Spleen (tissue), 13 donors: ENCODE measurements around the gene CERS3. TPM values are rescaled to one million over a fixed set of nuclear protein-coding genes. Genes with fewer than 3 reads are reported as not detected.

Experiments used
- DNase-seq: peaks from one replicate; pipeline ENCODE4 v3.0.0-alpha.2; 2020
- H3K27ac ChIP-seq, 8 donors: fragments of 200-600 bp; sonication (generic) in 7 of 8; 1 replicate in 4 of 8; 2 replicates in 4 of 8; pipeline versions ENCODE4 v1.5.0 to v1.8.0; 2016 to 2021; ENCODE audit warnings: inconsistent platforms in 4 of 8, mild to moderate bottlenecking in 4 of 8, moderate library complexity in 1 of 8
- H3K27me3 ChIP-seq, 7 donors: fragments of 200-600 bp; sonication (generic) in 6 of 7; replicated peaks in 1 of 7; 1 replicate in 4 of 7; 2 replicates in 3 of 7; pipeline versions ENCODE4 v1.5.0 to v1.8.0; 2016 to 2021; ENCODE audit warnings: inconsistent platforms in 3 of 7, mild to moderate bottlenecking in 1 of 7
- H3K36me3 ChIP-seq, 6 donors: fragments of 200-600 bp; sonication (generic) in 5 of 6; 1 replicate in 4 of 6; 2 replicates in 2 of 6; pipeline versions ENCODE4 v1.5.0 to v1.8.0; 2016 to 2021; ENCODE audit warnings: inconsistent platforms in 2 of 6
- H3K4me1 ChIP-seq, 6 donors: fragments of 200-600 bp; sonication (generic) in 5 of 6; 1 replicate in 3 of 6; 2 replicates in 3 of 6; pipeline versions ENCODE4 v1.5.0 to v1.8.0; 2016 to 2021; ENCODE audit warnings: inconsistent platforms in 3 of 6
- H3K4me3 ChIP-seq, 8 donors: fragments of 200-600 bp; sonication (generic) in 7 of 8; 1 replicate in 4 of 8; 2 replicates in 4 of 8; pipeline versions ENCODE4 v1.5.0 to v1.8.0; 2016 to 2021; ENCODE audit warnings: inconsistent platforms in 4 of 8, mild to moderate bottlenecking in 4 of 8, moderate library complexity in 2 of 8
- H3K9me3 ChIP-seq, 8 donors: fragments of 200-600 bp; sonication (generic) in 7 of 8; 1 replicate in 4 of 8; 2 replicates in 4 of 8; pipeline versions ENCODE4 v1.5.0 to v1.8.0; 2016 to 2021; ENCODE audit warnings: inconsistent platforms in 4 of 8
- POLR2A ChIP-seq, 3 donors: fragments of 450-650 bp; IDR thresholded peaks; one replicate each; pipeline ENCODE4 v1.5.1; 2017; ENCODE audit warnings: antibody characterized with exemption in 3 of 3, mild to moderate bottlenecking in 1 of 3
- POLR2AphosphoS5 ChIP-seq, 3 donors: sonication (generic); formaldehyde crosslinking; IDR thresholded peaks; one replicate each; pipeline ENCODE4 v1.5.1; 2017; ENCODE audit warnings: antibody characterized with exemption in 3 of 3
- WGBS, 5 donors: extraction: QIAGEN DNeasy Blood & Tissue Kit in 3 of 5; methylation state at CpG; one replicate each; pipeline versions ENCODE4 v1.1.5 to v1.1.7; 2013 to 2018; 5-methylcytosine and 5-hydroxymethylcytosine counted together
- intact Hi-C: fragments of 100-400 bp; cut with DNase I; formaldehyde crosslinking; loops from one replicate; pipeline ENCODE4 v1.15.0; 2023; ENCODE audit warnings: low total_unique reads
- long read RNA-seq, 2 donors: transcript quantifications; one replicate each; lab custom pipeline, GENCODE V29; 2026
- polyA plus RNA-seq, 3 donors: library from polyadenylated mRNA; stranded (reverse); fragments of 200-250 nt; gene quantifications; one replicate each; pipeline ENCODE4 v1.2.1, GENCODE V29; 2013
- total RNA-seq, 7 donors: library from RNA; depleted of rRNA in 3 of 7; stranded (reverse); fragments of >200 nt in 3 of 7; fragmentation: NEBNext Ultra II Directional in 4 of 7; extraction: Animal tissue kit (Norgen Biotek cat#: 25700) in 4 of 7; gene quantifications; one replicate each; pipeline versions ENCODE4 v1.1.0 to v1.2.1, GENCODE V29; 2016 to 2021
- TF ChIP-seq, protein P1 (sequence below), 11 experiments: fragments of 200-600 bp in 7 of 11; fragments of 450-650 bp in 4 of 11; sonication (generic) in 4 of 11; IDR thresholded peaks in 8 of 11; conservative IDR thresholded peaks in 3 of 11; 1 replicate in 7 of 11; 2 replicates in 4 of 11; pipeline versions ENCODE4 v1.4.0 to v1.8.0; 2016 to 2021; ENCODE audit warnings: antibody characterized with exemption in 11 of 11, inconsistent platforms in 4 of 11, mild to moderate bottlenecking in 1 of 11
- donor health status: healthy with polysubstance abuse.
- donor health status: DM: no; HTN: no; CAD: no; lungs with moderate emphysema.
- donor health status: DM: no; HTN: no; CAD: no.
- donor health status: Bipolar disorder and iron deficiency.
- donor health status: healthy.
- donor health status: DM: no; HTN: no; CAD: no.
- donor health status: DM: yes; HTN: yes; CAD: no.

CERS3 gene
- total RNA-seq (under 1 TPM in 3 of 7 donors, not detected in 4; 0.37 to 0.41 (median 0.40) TPM), polyA plus RNA-seq (under 1 TPM; 0.04 to 0.09 (median 0.06) TPM)
- long read RNA-seq, donor 1, result 0 reads
- long read RNA-seq, donor 2, result 0 reads

DNA sequence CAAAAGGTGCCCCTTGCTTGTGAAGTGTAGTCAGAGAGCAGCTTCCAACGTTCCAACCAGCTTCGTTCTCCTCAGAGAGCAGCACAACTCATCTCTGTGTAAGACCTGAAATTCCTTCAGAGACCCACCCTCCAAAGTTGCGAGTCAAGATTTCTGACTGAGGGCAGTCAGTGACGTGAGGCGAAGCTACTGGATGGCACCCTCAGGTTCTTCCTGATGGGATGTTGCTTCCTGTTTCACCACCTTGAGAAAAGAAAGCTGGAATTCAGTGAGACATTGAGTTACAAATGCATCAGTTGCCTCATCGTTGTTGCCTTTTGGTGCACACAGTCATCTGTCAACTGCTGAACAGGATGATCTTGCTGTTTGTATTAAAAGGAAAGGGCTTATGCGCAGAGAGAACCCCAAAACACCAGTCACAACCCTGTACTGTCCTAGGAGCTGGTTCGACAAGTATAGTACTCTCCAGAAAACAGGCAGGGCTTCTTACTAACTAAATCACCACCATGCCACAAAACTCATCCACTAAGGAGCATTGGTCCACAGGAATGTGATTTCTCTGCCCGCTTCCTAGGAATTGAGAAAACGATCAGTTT lies at the start of gene CERS3:
TSS of gene CERS3 (minus strand) at position 118 of the 596 bp plus-strand sequence. CDS start 27,101 bp downstream, outside the sequence.
- Histone ChIP-seq H3K36me3 (no peaks in the 10 kb centered on the region), H3K9me3 (no peaks in the 10 kb centered on the region), H3K27ac (no peak within 1 kb of the TSS), H3K4me3 (no peak within 1 kb of the TSS), H3K27me3 (peaks cover 0 to 6% (median 0%) of the 10 kb centered on the region in 7 donors), H3K4me1 (peaks cover 0 to 11% (median 5%) of the 10 kb centered on the region in 6 donors)
- TF ChIP-seq, protein P1, sequence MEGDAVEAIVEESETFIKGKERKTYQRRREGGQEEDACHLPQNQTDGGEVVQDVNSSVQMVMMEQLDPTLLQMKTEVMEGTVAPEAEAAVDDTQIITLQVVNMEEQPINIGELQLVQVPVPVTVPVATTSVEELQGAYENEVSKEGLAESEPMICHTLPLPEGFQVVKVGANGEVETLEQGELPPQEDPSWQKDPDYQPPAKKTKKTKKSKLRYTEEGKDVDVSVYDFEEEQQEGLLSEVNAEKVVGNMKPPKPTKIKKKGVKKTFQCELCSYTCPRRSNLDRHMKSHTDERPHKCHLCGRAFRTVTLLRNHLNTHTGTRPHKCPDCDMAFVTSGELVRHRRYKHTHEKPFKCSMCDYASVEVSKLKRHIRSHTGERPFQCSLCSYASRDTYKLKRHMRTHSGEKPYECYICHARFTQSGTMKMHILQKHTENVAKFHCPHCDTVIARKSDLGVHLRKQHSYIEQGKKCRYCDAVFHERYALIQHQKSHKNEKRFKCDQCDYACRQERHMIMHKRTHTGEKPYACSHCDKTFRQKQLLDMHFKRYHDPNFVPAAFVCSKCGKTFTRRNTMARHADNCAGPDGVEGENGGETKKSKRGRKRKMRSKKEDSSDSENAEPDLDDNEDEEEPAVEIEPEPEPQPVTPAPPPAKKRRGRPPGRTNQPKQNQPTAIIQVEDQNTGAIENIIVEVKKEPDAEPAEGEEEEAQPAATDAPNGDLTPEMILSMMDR (IDR thresholded peaks at IDR 0.05 in 8 of 11, conservative IDR thresholded peaks at IDR 0.05 in 3 of 11), result no peak
- TF ChIP-seq POLR2AphosphoS5 (IDR thresholded peaks at IDR 0.05), result no peak
- TF ChIP-seq POLR2A (IDR thresholded peaks at IDR 0.05), result no peak
- no peak for DNase-seq
- WGBS, 5 donors, result 86 to 89% (median 89%) methylated on average over 10 of the region's 10 CpGs
- intact Hi-C loops, result no loop called here

DNA sequence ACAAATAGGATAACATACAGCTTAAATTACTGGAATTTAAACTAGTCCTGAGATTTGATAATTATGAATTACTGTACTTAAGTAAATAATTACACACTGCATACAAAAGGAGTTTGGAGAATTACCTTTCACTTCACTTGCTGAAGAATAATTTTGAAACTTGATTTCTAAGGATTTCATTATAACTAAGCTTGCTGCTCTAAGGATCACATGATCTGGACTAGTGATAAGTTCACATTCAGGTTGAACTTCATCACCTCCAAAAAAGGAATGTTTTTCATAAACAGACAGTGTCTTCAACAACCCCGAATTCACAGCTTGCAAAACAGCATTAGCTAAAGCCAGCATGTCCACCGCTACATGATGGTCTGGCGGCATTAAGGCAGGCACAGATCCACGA lies 44.8 kb upstream of the CERS3 start:
- WGBS, 5 donors, result 90 to 95% (median 94%) methylated on average over 4 of the region's 4 CpGs
- TF ChIP-seq, protein P1 (IDR thresholded peaks at IDR 0.05 in 8 of 11, conservative IDR thresholded peaks at IDR 0.05 in 3 of 11), result no peak
- no peak for TF ChIP-seq POLR2A (IDR thresholded peaks at IDR 0.05)
- no peak for TF ChIP-seq POLR2AphosphoS5 (IDR thresholded peaks at IDR 0.05)
- H3K9me3 ChIP-seq, result no peaks in the 10 kb centered on the region
- peaks cover 3 to 56% (median 24%) of the 10 kb centered on the region in 6 donors for H3K36me3 ChIP-seq
- H3K4me1 ChIP-seq, result peaks cover 0 to 10% (median 6%) of the 10 kb centered on the region in 6 donors
- intact Hi-C loops, result no loop called here
- no peaks in the 10 kb centered on the region for H3K27me3 ChIP-seq
- H3K27ac ChIP-seq, result no peak overlapping the region
- H3K4me3 ChIP-seq, result no peak overlapping the region
- DNase-seq, result no peak

DNA sequence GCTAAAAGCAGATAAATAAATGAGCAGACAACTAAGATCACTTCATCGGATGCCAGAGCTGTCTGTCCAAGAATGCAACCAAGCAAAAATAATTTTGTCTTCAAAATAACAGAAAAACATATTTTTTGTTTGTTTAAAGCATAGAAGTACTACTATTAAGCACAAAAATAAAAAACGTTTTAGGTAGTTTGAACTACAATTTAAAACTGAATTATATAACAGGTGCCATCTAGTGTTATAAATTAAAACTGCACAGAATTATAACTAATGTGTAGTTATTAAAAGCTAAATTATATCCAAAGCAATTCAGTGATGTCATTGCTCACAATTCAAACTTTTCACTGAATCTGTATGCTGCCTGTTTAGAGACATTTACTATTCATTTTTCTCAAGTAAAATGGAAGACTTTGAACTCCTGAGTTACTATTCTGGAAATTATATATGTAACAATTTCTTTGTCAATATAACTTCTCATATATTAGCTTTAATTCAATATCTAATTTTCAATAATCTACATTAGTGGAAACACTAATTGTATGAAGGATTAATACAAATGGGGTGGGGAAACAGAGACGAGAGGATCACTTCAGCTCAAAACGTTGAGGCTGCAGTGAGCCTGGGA lies 43.7 kb upstream of the CERS3 start:
- H3K9me3 ChIP-seq, result no peaks in the 10 kb centered on the region
- intact Hi-C loops, result no loop called here
- H3K4me3 ChIP-seq, result no peak overlapping the region
- peaks cover 0 to 12% (median 6%) of the 10 kb centered on the region in 6 donors for H3K4me1 ChIP-seq
- WGBS, 5 donors, result 63 to 76% (median 67%) methylated on average over 4 of the region's 4 CpGs
- H3K27ac ChIP-seq, result peak overlapping the region in 3 of 8 donors; percentile 4 to 79 (median 15)
- peaks cover 3 to 62% (median 24%) of the 10 kb centered on the region in 6 donors for H3K36me3 ChIP-seq
- no peak for DNase-seq
- H3K27me3 ChIP-seq, result no peaks in the 10 kb centered on the region
- TF ChIP-seq, protein P1 (IDR thresholded peaks at IDR 0.05 in 8 of 11, conservative IDR thresholded peaks at IDR 0.05 in 3 of 11), result peak in 8 of 11 experiments; percentile 19 to 64 (median 58)
- TF ChIP-seq POLR2A (IDR thresholded peaks at IDR 0.05) (no peak), POLR2AphosphoS5 (IDR thresholded peaks at IDR 0.05) (no peak)

DNA sequence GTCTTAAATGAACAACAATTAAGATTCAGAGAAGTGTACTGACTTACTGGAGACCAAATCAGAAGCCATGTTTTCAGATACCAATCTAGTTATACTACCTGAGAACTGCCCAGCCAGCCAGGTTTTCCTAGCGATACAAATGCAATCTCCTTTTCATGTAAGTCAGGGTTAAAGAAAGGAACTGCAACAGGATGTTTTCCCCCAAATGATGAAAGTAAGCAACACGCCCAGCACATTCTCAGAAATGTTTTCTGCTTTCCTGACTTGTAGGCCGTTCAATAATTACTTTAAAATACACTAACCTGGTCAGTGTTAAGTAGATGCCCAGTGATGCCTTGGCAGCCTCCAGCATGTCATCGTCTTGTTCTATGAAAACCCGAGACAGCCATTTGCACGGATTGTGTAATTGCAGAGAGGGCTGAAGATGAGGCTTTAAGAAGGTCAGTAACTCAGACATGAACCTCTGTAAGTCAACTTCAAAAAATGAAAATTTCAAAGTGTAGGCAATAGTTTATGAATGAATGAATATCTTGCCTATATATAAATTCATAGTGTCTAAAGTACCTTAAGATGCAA lies 42.9 kb upstream of the CERS3 start:
- H3K9me3 ChIP-seq, result no peaks in the 10 kb centered on the region
- H3K27me3 ChIP-seq, result no peaks in the 10 kb centered on the region
- TF ChIP-seq, protein P1 (IDR thresholded peaks at IDR 0.05 in 8 of 11, conservative IDR thresholded peaks at IDR 0.05 in 3 of 11), result no peak
- no peak for TF ChIP-seq POLR2A (IDR thresholded peaks at IDR 0.05)
- TF ChIP-seq POLR2AphosphoS5 (IDR thresholded peaks at IDR 0.05), result no peak
- H3K4me1 ChIP-seq, result peaks cover 0 to 12% (median 6%) of the 10 kb centered on the region in 6 donors
- H3K4me3 ChIP-seq, result no peak overlapping the region
- 70 to 86% (median 83%) methylated on average over 6 of the region's 6 CpGs for WGBS, 5 donors
- DNase-seq, result no peak
- peak overlapping the region in 3 of 8 donors; percentile 4 to 79 (median 15) for H3K27ac ChIP-seq
- H3K36me3 ChIP-seq, result peaks cover 3 to 62% (median 24%) of the 10 kb centered on the region in 6 donors
- intact Hi-C loops, result loop anchor here (2.0 kb wide), 1 partner anchor 221 kb away; no protein-coding TSS in a partner anchor
